HG03442 (cell line): ENCODE data around the gene CBL.
A peak's percentile ranks its signal among the peaks of the same experiment; 100 is the strongest.
"Not testable (repeated sequence)": the region's sequence is repeated elsewhere in the genome, so short reads cannot be mapped to it uniquely, and the experiment has no call there.

Source experiments
- ATAC-seq: cut with Tn5 transposase; IDR thresholded peaks from one replicate; pipeline ENCODE4 v1.9.1; 2021; ENCODE audit warnings: mild to moderate bottlenecking, moderate library complexity; ENCODE audit not compliant: unreplicated experiment

Gene CBL

DNA sequence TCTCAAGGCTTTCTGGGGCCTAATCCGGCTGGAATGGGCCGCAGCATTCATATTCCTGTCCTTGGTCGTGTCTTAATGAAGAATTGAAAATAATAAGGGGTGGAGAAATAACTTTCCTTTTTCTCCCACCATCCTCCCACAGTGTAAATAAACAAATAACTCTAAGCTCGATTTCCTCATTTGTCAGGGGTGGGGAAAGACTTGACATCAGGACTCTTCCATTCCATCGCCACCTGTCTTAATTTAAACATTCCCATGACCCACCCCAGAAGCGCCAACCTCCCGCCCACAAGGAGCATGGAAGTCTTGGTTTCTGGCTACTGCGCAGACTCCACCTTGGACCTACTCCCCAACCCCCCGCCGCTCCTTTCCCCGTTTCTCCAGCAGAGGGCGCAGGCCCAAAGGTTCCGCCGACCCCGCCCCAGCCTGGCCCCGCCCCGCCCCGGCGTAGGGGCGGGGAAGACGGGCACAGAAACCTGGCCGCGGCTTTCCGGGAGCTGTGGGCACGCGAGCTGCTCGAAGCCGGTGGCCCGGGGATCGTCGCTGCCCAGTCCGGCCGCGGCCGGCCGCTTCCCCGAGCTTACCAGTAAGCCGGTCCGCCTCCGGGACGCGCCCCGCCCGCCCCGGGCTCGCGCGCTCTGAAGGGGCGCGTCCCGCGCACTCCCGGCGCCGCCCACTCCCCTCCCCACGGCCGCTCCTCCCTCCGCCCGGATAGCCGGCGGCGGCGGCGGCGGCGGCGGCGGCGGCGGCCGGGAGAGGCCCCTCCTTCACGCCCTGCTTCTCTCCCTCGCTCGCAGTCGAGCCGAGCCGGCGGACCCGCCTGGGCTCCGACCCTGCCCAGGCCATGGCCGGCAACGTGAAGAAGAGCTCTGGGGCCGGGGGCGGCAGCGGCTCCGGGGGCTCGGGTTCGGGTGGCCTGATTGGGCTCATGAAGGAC, at the start of gene CBL:
CBL (plus strand) TSS at position 766 of the 937 bp plus-strand sequence; CDS start at position 845, 79 bp downstream.
- peak; percentile 79 for ATAC-seq

DNA sequence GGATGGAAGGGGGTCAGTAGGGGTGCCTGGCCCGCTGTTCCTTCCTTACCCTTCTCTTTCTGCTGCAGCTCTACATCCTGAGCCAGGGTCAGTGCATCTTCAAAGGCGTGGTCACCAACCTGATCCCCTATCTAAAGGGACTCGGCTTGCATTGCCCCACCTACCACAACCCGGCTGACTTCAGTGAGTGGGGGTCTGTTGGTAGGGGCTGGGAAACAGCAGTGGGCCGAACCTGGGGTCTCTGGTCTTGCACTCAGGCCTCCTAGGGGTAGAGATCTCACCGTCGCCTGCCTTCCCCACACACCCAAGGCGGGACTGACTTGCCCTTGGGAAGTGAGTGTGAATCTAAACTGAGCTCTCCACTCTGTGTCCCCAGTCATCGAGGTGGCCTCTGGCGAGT, 49.6 kb upstream of the CBL start:
- no peak for ATAC-seq

- no peak for ATAC-seq
Observed at GRCh38 chr11:119157063-119157462, 49.1 kb upstream of the CBL start.

DNA sequence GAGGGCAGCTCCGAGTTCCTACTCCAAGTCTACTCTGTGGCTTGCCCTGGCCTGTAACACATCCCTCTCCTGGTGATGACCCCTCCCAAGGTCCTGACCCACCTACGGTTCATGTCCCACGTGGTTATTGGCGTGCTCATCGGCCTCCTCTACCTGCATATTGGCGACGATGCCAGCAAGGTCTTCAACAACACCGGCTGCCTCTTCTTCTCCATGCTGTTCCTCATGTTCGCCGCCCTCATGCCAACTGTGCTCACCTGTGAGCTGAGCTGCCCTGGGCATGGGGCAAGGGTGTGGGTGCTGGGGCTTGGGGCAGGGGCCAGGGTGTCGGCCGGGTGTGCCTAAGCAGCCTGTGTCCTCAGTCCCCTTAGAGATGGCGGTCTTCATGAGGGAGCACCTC, 47.7 kb upstream of the CBL start:
- ATAC-seq: no peak

DNA sequence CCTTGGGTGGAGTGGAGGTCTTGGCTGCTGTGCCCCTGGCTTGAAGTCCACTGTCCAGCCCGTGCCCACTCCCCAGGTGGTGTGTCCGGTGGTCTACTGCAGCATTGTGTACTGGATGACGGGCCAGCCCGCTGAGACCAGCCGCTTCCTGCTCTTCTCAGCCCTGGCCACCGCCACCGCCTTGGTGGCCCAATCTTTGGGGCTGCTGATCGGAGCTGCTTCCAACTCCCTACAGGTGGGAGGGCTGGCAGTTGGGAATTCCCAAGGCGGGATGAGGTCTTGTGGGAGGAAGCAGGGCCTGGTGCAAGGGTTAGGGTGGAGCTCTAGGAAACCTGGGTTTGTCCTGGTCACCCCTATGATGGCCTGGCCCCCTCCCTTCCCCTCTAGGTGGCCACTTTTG, 46.0 kb upstream of the CBL start:
- ATAC-seq: no peak

- no peak for ATAC-seq
Observed at GRCh38 chr11:119161871-119162270, 44.3 kb upstream of the CBL start.

GRCh38 chr11:119166368-119167076, 39.6 kb upstream of the CBL start:
- no peak for ATAC-seq

DNA sequence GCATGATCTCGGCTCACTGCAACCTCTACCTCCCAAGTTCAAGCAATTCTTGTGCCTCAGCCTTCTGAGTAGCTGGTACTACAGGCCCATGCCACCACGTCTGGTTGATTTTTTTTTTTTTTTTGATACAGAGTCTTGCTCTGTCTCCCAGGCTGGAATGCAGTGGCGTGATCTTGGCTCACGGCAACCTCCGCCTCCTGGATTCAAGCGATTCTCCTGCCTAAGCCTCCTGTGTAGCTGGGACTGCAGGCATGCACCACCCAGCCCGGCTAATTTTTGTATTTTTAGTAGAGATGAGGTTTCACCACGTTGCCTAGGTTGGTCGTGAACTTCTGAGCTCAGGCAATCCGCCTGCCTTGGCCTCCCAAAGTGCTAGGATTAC, 39.1 kb upstream of the CBL start:
- ATAC-seq: not testable (repeated sequence)

- no peak for ATAC-seq
Observed at GRCh38 chr11:119167933-119168332, 38.2 kb upstream of the CBL start.

GRCh38 chr11:119168471-119169281, 37.5 kb upstream of the CBL start, which contains the start of gene NLRX1:
Gene NLRX1, plus strand, starts transcription at chr11:119168725. Its CDS starts 2,679 bp downstream, at chr11:119171404.
- ATAC-seq: peak; percentile 87

DNA sequence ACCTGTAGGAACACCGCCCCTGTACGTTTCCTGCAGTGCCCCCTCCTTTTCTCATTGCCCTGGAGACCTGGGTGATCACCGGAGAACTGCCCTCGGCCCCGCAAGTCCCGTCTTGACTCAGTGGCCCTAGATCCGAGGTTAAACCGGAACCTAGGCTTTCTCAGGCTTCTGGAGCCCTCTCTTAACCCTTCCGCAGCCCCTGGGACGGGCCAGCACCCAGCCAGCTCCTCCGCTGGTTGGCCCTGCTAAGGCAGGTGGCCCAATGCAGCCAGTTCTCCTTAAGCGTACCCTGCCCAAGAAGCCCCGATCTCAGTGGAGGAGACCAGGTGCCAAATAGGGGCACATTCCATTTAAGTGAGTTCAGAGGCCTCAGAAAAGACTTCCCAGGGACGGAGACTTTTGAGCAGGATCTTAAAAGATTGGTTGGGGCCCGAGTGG, 36.8 kb upstream of the CBL start:
- ATAC-seq: peak; percentile 15

DNA sequence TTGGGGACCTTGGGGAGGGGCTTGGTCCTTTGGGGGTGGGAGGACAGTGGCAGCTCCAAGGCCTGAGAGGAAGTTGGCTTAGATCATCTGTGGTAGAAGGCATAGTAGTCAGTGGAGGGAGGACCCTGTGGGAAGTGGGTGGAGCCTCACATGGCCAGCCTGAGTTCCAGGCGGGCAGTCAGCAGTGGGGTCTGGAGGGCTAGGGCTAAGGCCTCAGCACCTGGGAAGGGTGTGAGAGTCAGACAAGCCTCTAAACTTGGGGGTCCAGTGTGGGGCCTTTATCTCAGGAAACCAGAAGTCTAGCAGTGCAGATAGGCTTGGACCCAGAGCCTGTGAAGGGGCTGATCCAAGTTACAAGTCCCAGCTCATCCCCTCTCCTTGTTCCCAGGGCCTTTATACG, 33.6 kb upstream of the CBL start:
- no peak for ATAC-seq

GRCh38 chr11:119173453-119173852, 32.7 kb upstream of the CBL start:
- no peak for ATAC-seq

DNA sequence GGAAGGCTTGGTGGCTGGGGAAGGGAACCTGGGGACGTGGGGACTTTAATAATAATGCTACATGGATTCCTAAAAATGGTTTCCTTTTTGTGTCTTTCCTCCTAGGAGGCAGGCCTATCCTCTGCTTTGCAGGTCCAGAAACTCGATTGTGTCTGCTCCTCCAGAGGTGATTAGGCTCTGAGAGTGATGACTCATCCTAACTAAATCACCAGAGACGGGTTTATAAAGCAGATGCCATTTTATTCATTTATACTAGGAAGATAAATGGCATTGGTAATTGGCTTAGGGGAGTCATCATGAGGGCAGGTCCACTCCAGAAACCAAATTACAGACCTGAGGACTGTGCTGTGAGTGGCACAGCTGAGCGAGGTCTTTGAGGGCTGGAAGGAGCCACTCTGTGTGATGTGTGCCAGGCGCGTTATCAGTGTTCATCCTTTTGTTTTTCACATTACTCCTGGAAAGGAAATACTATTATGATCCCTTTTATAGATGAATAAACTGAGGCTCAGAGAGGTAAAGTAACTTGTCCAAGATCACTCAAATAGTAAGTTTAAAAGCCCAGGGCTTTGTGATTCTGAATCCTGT, 30.6 kb upstream of the CBL start:
- no peak for ATAC-seq

DNA sequence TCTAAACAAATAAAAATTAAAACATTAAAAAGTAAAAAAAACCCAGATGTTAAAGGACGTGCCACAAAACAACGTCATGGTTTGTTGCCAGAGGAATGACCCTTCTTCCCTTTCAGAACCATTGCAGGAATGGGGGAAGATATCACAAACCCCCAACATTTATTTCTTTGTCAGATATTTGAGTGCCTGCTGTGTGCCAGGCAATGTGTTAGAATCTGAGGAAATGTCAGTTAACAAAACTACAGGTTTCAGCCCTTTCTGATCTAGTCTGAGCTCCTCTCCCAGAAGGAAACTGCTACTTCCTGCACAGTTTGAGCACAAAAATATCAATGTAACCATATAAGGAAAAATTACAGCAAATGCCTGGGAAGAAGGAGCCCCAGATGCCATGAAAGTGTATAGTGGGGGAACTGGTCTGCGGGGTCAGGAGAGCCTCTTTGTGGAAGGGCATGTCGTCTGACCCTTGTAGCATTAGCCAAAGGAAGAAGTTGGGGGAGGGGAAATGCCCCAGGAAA, 27.9 kb upstream of the CBL start:
- ATAC-seq: no peak

DNA sequence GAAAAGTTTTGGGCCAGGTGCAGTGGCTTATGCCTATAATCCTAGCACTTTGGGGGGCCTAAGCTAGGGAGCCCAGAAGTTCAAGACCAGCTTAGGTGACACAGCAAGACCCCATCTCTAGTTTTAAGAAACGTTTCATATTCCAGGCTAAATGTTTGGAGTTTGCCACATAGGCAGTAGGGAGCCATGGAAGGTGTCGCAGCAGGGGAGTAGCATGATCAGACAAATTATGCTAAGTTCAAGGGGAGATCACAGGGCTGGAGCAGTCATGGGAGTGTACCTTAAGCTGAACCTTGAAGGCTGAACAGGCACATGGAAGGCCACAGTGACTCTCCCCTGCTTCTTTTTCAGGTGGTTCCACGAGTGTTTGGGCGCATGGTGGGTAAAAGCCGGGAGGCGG, 26.8 kb upstream of the CBL start:
- ATAC-seq: no peak

GRCh38 chr11:119179983-119180382, 26.2 kb upstream of the CBL start:
- no peak for ATAC-seq

GRCh38 chr11:119180729-119181676, 25.1 kb upstream of the CBL start:
- ATAC-seq: no peak

DNA sequence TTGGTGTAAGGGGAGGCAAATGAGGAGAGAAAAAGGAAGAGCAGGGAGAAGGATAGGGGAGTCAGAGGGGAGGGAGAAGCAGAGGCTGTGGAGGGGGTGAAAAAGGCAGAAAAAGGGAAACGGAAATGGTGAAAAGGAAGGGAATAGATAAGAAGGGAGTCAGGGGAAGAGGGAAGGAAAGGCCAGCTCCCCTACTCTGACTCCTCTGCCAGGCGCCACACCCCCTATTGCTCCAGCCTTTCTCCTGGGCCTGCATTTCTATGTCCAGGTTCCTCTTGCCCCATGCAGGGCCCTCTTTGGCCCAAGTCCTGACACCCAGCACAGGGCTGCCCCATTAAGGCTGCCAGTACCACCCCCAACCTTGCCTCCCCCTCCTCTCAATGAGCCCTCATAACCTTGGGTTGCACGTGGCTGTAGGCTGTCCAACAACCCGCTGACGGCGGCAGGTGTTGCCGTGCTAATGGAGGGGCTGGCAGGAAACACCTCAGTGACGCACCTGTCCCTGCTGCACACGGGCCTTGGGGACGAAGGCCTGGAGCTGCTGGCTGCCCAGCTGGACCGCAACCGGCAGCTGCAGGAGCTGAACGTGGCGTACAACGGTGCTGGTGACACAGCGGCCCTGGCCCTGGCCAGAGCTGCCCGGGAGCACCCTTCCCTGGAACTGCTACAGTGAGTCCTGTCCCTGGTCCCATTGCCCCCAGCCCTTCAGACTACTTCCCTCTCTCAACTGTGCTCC, 24.3 kb upstream of the CBL start:
- ATAC-seq: no peak
